HG02610 (cell line): Measurements from ENCODE around the gene SERPINB13.

Experiments used
- ATAC-seq: cut with Tn5 transposase; IDR thresholded peaks from one replicate; pipeline ENCODE4 v1.9.1; 2021; ENCODE audit warnings: mild to moderate bottlenecking, moderate library complexity; ENCODE audit not compliant: unreplicated experiment

SERPINB13 gene

DNA sequence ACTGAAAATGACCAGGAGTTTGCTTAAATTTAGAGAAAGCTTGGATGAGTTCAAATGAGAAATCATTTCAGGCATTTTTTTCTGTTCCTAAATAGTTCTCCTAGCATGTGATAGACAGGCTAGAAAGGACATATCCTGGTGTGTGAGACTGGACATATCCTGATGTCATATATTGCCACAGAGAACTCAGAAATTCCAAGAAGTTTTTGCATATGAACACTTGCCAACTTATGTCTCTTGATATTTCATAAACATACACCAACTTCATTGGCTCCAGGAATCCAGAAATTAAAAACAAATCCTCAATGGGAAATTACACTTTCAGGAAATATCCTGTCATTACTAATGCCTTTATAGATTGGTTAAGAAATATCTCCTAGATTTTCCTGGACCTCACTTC is 59.8 kb downstream of the SERPINB13 start:
- ATAC-seq, result no peak

GRCh38 chr18:63648241-63648640 is 61.1 kb downstream of the SERPINB13 start:
- no peak for ATAC-seq
